ENCODE data around the gene ZBTB7C.

- TF ChIP-seq, protein P1, sequence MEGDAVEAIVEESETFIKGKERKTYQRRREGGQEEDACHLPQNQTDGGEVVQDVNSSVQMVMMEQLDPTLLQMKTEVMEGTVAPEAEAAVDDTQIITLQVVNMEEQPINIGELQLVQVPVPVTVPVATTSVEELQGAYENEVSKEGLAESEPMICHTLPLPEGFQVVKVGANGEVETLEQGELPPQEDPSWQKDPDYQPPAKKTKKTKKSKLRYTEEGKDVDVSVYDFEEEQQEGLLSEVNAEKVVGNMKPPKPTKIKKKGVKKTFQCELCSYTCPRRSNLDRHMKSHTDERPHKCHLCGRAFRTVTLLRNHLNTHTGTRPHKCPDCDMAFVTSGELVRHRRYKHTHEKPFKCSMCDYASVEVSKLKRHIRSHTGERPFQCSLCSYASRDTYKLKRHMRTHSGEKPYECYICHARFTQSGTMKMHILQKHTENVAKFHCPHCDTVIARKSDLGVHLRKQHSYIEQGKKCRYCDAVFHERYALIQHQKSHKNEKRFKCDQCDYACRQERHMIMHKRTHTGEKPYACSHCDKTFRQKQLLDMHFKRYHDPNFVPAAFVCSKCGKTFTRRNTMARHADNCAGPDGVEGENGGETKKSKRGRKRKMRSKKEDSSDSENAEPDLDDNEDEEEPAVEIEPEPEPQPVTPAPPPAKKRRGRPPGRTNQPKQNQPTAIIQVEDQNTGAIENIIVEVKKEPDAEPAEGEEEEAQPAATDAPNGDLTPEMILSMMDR (conservative IDR thresholded peaks at IDR 0.05; ENCODE audit: low read length) = no peak
- TF ChIP-seq EZH2phosphoT487 (IDR thresholded peaks at IDR 0.05; ENCODE audit: borderline replicate concordance, low read depth, low read length) = no peak
Observed at GRCh38 chr18:48308755-48309575, 100.2 kb downstream of the ZBTB7C start.

Data from OCI-LY7 (cell line).